GM18873 (cell line): ENCODE data around the gene CBX1.
"Not testable (repeated sequence)": the region's sequence is repeated elsewhere in the genome, so short reads cannot be mapped to it uniquely, and the experiment has no call there.

Experiments used
- ATAC-seq: cut with Tn5 transposase; IDR thresholded peaks from one replicate; pipeline ENCODE4 v1.9.1; 2021; ENCODE audit warnings: mild to moderate bottlenecking, moderate library complexity, moderate number of reproducible peaks; ENCODE audit not compliant: unreplicated experiment, low FRiP score

Gene CBX1

GRCh38 chr17:48123776-48124388, 22.6 kb upstream of the CBX1 start:
- ATAC-seq: no peak

- ATAC-seq: no peak
These were observed 21.8 kb upstream of the CBX1 start for GRCh38 chr17:48123111-48123510.

- ATAC-seq: no peak
These were observed 21.4 kb upstream of the CBX1 start for GRCh38 chr17:48122665-48123045.

- ATAC-seq: no peak
These were observed 20.8 kb upstream of the CBX1 start for GRCh38 chr17:48121923-48122664.

GRCh38 chr17:48113201-48113676, 12.0 kb upstream of the CBX1 start:
- no peak for ATAC-seq

GRCh38 chr17:48111937-48112241, 10.6 kb upstream of the CBX1 start:
- no peak for ATAC-seq

GRCh38 chr17:48110761-48111160, 9.5 kb upstream of the CBX1 start:
- ATAC-seq: no peak

- ATAC-seq: peak; percentile 73
These were observed 6.1 kb upstream of the CBX1 start, which contains the start of gene SNX11 for GRCh38 chr17:48107137-48108055. Gene SNX11 (plus strand): TSS chr17:48107766. CDS start chr17:48112044, 4,278 bp downstream.

- no peak for ATAC-seq
These were observed 5.5 kb upstream of the CBX1 start for GRCh38 chr17:48106802-48107136.

- ATAC-seq: no peak
These were observed 3.2 kb upstream of the CBX1 start for GRCh38 chr17:48104440-48104839.

- no peak for ATAC-seq
These were observed 1.8 kb upstream of the CBX1 start for GRCh38 chr17:48102798-48103715.

GRCh38 chr17:48102043-48102750, 919 bp upstream of the CBX1 start:
- no peak for ATAC-seq

- no peak for ATAC-seq
These were observed 677 bp downstream of the CBX1 start for GRCh38 chr17:48100591-48101011.

- ATAC-seq: no peak
These were observed 1.1 kb downstream of the CBX1 start for GRCh38 chr17:48100160-48100559.

GRCh38 chr17:48095611-48096010, 5.7 kb downstream of the CBX1 start:
- no peak for ATAC-seq

- no peak for ATAC-seq
These were observed 7.8 kb downstream of the CBX1 start for GRCh38 chr17:48093341-48094045.

GRCh38 chr17:48084932-48085331, 16.3 kb downstream of the CBX1 start:
- ATAC-seq: no peak

GRCh38 chr17:48081858-48082257, 19.4 kb downstream of the CBX1 start:
- no peak for ATAC-seq

GRCh38 chr17:48077152-48077551, 24.1 kb downstream of the CBX1 start:
- ATAC-seq: not testable (repeated sequence)
